HG02884 (cell line): ENCODE measurements around the gene SLC22A5.
"Not testable (repeated sequence)": the region's sequence is repeated elsewhere in the genome, so short reads cannot be mapped to it uniquely, and the experiment has no call there.

Source experiments
- ATAC-seq: cut with Tn5 transposase; IDR thresholded peaks from one replicate; pipeline ENCODE4 v1.9.1; 2021; ENCODE audit warnings: mild to moderate bottlenecking, moderate library complexity; ENCODE audit not compliant: unreplicated experiment

Gene SLC22A5

DNA sequence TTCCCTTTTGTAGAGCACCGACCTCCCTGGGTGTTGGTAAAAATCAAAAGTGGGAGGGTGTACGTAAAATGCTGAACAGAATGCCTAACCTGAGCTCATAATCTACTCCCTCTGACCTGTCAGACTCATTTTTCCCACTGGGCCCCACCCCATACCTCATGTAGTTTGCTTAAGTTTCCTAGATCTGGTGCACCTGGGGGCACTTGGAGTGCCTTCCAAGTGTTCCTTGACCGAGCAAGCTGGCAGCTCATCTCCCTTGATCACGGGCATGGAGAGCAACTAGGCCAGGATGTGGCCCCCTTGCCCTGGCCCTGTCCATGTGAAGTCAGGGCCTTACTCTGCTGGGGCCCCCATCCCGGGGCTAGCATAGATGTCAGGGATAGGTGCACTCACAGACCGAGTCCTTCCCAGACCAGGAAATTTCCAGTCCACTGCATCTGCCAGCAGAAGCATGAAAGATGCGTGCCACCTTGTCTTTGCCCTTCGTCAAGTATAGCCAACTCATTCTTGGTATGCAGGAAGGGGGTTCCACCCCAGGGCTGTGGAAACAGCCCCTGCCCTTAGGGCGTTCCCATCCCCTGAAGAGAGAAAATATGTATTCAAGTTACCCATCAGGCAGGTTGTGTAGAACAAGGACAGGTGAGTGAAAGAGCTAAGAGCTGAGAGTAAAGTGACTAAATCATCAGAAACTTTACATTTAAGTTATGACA is 41.9 kb downstream of the SLC22A5 start:
- ATAC-seq, result peak; percentile 10

DNA sequence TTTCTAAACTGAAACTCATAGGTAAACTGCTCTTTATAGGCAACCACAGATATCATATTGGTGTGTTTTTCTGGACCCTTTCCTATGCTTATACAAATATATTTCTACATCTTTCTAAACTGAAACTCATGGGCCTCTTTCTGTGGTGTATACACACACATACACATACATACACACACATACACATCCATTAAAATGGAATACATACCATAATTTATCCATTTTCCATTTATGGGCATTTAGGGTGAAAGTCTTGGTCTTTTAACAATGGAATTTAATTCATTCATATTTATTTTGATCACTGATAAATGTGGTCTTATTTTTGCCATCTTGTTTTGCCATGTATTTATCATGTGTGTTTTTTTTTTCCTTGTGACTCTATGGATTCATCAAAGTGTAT is 44.1 kb downstream of the SLC22A5 start:
- ATAC-seq, result no peak

DNA sequence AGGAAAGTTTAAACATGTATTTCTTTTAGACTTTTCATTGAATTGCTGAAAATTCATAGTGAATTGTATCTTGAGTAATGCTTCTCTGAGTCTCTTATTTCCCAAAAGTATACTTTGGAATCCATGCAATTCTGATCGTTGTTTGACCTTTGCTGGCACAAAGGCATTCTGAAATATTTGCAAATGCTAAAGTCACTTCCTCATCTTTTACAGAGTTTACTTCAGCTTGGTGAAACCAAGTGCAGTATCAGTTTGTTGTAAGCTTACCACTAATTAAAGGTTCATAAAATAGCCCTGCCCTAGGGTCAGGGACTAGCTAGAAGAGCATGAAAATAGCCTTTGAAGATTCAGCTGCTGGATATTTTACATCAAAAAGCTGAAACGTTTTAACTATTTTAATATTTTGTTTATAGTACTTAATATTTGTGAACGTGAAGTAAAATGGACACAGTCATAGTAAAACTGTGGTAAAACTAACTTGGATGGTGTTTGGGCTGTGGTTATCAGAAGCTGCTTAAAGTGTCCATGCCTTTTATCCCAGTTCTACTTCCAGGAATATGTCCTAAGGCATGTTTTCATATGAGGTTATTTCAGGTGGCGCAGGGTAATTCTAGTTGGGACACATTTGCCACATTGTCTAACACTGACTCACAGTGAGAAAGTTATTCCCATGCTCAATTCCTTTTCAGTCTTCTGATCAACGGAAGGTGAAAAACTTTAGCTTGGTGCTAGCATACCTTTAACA is 45.3 kb downstream of the SLC22A5 start:
- no peak for ATAC-seq

DNA sequence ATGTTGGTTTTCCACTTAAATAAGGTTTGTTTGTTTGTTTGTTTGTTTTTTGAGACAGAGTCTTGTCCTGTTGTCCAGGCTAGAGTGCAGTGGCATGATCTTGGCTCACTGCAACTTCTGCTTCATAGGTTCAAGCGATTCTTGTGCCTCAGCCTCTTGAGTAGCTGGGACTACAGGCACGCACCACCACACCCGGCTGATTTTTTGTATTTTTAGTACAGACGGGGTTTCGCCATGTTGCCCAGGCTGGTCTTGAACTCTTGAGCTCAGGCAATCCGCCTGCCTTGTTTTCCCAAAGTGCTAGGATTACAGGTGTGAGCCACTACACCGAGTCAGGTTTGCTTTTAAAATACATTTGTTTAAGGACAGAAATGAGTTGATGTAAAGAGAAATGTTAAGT is 46.0 kb downstream of the SLC22A5 start:
- ATAC-seq, result not testable (repeated sequence)

DNA sequence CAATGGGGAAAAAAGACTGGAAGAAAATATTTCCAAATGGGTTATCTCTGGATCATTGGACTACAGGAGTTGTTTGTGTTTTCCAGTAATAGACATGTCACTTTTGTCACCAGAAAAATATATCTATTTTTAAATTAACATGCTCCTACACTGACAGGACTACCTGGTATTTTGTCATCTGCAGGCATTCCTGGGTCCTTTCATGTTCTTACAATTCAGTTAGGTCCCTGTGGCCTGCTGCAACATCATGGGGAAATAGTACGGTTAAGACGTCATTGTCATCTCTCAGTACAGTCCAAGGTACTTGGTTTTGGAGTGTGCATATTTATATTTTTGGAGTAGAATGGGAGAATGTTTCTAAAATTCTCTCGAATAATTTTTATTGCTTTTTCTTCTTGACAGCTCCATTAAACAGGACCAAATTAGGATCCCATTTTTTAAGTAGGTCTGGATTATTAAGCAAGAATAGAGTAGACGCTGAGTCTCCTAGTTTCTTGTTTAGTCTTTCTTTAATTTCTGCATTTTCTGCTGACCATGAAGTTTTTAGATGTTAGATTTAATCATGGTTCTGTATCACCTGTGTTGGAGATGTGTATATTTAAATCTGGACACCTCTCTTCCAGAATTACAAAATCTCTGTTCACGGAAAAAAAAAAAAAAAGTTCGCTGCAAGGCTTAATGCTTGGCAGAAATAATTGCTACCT is 46.9 kb downstream of the SLC22A5 start:
- ATAC-seq, result no peak

DNA sequence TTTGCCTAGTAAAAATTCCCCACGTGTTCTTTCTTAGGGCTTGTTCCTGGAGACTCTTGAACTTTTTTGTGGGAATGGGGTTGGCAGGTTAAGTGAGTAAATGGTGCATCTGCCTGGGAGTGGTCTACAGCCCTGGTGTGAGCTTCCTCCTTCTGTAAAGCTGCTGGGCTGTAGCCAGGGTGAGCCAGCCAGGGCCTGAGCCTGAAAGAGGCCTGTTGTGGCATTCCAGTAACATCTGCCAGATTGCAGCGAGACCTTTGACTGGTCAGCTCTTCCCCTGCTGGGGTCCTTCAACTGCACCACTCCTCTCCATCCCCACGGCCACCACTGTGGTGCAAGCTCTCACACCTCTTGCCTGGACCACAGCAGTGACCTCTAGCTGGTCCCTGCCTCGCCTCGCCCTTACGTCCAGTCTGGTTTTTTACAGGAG is 47.5 kb downstream of the SLC22A5 start:
- ATAC-seq, result no peak

DNA sequence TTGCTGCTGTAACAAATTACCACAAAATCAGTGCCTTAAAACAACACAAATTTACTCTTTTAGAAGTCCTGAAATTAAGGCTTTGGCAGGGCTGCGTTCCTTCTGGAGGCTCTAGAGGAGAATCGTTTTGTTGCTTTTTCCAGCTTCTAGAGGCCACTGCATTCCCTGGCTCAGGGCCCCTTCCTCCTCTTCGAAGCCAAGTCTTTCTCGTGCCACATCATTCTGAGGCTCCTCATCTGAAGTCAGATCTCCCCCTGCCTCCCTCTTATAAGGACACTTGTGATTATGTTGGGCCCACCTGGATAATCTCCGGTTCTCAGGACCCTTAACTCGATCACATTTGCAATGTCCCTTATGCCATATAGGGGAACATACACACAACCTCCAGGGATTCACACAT is 48.0 kb downstream of the SLC22A5 start:
- no peak for ATAC-seq

DNA sequence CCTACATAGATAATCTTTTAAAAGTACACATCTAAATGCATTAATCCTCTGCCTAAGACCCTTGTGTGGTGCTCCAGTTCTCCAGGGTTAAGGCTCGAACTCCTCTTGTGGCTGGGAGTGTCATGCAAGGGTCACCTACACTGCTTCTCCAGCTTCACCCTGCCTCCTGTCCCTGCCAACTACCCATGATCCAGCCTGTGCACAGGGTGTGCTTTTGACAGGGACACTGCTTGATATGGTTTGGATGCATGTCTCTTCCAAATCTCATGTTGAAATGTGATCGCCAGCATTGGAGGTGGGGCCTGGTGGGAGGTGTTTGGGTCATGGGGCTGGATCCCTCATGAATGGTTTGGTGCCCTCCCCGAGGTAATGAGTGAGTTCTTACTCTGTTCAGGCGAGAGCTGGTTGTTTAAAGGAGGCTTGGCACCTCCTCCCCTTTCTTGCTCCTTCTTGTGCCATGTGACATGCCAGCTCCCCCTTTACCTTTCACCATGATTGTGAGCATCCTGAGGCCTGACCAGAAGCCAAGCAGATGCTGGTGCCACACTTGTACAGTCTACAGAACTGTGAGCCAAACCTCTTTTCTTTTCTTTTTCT is 48.5 kb downstream of the SLC22A5 start:
- ATAC-seq, result no peak

DNA sequence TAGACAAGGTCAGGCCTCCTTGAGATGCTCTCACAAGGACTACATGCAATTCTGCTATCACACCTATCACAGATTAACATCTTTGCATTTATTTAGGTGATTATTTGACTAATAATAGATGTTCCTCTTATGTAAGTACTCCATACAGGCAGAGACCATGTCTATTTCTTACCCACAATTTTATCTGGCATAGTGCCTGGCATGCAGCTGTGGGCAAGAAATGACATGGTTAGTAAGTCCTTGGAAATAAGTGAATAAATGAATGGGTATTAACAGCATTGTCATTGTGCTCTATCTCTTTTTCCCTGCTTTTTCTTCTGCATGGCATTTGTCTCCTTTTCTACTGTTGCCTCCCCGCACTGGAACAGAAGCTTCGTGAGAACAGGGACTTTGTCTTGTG is 49.4 kb downstream of the SLC22A5 start:
- no peak for ATAC-seq

DNA sequence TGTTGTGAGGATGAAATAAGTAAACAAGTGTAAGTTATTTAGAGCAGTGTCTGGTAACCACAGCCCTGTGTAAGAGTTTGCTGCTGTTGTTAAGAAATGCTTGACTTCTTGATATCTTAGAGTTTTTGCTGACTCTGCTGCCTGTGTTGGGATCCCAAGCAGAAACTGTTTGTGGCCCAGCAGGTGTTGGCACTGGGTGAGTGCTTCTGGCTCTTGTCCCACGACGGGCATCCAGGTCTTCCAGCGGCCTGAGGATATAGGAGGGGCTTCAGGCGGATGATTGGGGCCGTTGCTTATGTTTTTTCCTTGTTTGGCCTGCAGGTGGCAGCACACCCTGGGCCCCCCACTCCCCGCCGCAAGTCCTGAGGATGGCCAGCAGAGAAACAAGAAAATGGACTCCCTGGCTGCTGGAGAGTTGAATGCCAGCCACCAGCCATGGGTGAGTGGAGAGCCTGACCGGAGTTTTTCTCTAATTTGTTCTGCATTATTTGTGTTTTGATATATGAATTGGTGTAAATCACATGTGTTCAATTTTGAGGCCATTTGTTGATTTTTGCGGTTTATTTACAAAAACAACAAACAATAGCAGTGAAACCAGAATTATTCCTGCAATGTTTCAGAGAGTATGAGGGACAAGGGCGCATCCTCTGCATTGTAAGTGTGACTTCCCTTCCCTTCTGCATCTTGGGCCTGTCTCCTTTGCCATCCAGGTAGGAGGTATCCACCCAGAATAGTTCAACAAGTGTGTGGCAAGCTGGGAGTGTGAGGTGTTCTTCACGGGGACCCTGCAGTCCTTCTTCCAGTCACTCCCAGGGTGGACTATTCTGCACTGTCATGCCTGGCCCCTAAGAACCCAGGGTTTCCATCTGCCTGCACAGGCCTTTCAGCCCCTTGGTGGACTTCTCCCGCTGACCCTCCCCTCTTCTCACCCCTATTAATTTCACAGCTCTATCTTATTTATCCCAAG is 50.3 kb downstream of the SLC22A5 start:
- ATAC-seq, result no peak

DNA sequence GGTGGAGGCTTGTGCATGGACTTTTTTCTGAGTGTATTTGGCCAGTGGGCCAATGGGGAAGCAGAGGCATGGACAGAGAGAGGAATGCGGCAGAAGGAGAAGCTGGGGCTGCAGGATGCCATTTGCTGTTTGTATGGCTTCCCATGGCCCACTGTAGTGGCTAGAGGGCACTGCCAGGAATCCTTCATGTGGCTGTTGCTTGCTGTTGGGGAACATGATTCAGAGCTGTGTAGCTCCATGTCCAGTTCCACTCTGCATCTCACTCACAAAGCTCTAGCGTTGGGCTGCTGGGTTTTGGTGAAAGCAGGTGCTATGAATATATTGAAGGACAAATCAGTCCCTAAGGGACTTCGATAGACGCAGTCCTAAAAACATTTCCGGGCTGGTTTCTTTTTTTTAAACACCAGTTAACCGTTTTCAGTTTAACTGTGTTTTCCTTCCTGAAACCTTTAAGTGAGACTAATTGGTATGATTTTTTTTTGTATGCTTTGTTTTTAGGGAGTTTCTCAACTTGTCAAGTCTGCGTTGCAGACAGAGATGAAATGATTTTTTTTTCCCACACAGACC is 51.3 kb downstream of the SLC22A5 start:
- ATAC-seq, result peak; percentile 30

DNA sequence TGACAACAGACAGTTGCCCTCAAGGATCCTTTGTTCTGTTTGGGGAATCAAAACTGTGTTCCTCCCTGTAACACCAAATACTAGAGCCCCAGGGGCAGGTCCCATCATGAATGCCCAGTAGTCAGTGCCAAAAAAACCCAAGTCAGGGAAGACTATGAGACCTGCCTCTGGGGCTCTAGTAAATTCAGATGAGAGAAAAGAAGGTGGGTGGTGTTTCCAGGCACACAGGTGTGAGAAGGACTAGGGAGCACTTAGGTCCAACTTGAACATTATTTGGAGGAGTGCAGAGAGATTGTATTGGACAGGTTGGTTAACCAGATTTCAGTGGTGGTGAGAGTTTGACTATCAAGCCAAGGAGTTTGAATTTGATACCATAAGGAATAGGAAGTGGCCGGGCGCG is 52.0 kb downstream of the SLC22A5 start:
- ATAC-seq, result no peak

DNA sequence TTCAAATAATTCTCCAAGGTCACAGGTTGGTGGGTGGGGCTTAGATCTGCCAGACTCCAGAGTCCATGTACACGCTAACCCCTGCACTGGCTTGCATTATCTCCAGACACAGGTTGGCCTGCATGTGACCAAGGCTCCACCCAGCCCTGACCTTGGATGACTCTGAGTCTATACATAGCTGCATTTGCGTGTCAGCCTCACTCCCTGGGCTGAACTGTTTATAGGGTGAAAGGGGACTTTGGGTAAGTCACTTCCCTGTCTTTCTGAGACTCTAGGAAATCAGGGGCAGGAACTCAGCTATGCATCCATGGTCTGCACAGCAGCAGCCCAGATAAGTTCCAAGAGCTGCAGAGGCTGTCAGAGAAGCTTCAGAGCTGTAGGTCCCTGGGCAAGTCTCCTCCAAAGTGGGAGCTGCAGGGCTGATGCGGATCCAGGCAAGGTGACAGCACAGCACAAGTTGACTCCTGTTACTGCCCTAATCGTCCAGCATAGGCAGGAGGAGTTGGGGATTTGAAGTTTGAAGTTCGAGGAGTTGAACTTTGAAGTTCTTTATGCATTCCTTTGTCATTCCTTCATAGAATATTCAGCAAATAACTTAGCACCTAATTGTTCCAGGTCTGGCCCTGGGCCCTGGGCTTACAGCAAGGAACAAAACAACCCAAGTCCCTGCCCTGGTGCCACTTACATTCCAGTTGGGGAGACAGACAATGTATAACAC is 53.4 kb downstream of the SLC22A5 start:
- ATAC-seq, result peak; percentile 34

DNA sequence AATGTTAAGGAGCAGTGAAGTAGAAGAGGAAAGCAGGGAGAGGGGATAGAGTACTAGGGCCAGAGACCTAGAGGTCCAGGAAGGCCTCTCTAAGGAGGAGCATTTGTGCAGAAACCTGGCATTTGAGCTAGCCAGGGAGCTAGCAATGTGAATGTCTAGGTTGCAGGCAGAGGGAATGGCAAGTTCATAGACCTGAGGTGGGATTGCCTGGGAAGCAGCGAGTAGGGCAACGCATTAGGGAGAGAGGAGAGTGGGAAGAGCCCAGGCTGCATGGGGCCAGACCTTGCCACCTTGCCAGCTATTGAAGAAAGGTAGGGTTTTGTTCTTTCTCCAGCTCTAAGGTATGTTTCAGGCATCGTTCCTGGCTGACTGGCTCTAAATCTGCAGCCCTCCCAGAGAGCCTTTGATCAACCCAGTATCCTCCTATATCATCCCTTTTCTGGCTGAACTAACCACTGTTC is 54.0 kb downstream of the SLC22A5 start:
- ATAC-seq, result no peak

DNA sequence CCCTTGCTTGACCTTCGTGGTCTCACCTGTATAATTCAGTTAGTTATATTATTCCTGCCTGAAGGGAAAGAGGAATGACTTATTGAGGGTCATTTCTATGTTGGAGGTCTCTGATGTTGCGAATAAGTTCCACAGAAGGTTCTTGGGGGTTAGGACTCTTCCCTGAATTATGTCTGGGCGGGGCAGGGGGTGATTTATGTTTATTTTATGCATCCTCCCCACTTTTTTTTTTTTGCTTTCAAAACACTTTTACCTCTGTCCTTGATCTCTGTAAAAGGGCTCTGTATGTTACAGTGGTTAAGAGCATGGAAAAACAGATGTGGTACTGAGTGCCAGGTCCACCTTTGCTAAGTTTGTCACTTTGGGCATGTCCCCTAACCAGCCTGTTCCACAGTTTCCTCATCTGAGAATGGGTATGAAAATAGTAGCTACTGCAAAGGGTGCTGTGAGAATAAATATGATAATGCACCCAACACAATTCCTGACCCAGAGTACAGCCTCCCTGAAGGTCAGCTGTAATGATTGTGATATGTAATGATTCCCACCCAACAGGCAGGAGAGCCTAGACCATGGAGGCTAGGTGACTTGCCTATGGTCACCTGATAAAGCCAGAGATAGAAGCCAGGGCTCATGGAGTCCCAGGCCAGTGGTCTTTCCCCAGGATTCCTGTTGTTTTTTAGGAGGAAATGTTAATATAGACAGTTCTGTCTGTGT is 54.8 kb downstream of the SLC22A5 start:
- no peak for ATAC-seq

DNA sequence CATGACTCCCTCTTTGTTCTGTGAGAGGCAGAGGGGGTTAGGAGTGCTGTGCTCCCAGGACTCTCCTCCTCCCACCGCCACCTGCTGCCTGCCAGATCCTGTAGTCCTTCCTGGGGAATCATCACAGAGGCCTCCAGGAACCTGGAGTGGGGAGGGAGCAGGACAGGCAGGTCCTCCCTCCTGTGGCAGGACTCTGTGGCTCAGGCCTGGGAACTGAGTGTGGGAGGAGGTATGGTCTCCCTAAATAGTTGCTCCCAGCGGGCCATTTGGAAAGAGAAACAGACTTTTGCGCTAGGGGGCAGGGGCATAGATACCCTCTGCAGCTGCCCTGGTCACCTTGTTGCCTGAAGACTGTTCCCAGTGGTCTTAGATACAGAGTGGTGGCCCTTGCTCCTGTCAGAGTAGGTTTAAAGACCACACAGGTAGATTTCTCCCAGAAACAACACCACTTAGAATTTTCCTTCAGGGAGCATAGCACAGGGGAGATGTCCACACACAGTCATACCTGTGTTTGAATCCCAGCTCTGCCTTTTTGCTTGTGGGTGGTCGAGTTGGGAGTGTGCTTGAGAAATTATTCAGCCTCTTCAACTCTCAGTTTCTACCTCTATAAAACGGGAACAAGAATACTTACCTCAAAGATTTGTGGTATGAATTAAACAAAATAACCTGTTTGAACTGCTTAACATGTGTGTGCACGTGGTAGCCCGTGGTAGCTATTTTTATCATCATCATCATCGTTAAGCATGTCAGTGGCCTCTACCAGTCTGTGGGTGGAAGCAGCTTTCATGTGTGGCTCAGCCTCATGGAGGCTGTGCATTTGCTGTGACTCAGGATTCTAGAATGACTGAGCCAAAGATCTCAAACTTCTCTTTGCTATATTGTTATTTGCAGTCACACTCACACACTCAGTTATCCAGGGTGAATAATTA is 55.8 kb downstream of the SLC22A5 start:
- ATAC-seq, result peak; percentile 56

DNA sequence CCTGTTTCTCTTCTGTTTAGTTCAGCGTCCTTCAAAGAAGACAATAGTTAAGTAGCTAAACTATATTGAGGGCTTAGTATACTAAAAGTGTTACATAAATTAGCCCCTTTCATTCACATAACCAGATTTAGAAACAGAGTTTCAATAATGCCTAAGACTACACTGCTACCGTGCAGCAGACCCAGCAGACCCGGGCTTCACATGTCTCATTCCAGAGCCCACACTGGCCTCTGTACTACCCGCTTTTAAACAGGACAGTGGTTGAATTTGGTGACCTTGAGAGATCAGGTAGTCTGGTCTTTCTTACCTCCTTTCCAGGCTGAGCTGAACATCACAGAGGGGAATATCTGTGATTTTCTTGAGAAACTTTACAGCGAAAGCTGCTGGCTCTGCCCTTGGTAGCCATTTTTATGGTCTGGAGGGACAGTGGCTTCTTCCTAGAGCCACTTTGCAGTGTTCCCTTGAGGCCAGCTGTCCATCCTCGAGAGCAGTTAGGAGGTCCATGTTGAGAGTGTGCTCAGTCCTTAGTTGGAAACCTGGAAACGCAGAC is 56.5 kb downstream of the SLC22A5 start:
- ATAC-seq, result no peak
